Bronchial epithelial cell (primary cell): ENCODE measurements around the gene KRTAP4-4. TPM values are rescaled to one million over a fixed set of nuclear protein-coding genes. Genes with fewer than 3 reads are reported as not detected.
"Not testable (repeated sequence)": the region's sequence is repeated elsewhere in the genome, so short reads cannot be mapped to it uniquely, and the experiment has no call there.

Experiments
- DNase-seq: peaks from one replicate; pipeline ENCODE4 v3.0.0-alpha.2; 2010; ENCODE audit warnings: low read depth
- FAIRE-seq: peaks from 2 replicates; lab custom pipeline; 2011; peaks lifted over from hg19 to GRCh38; lab: Jason Lieb, UNC
- H3K27me3 ChIP-seq: 2 replicates; pipeline ENCODE4 v1.5.1; 2011; ENCODE audit warnings: low read length; ENCODE audit not compliant: control insufficient read depth, insufficient read depth
- H3K36me3 ChIP-seq: 2 replicates; pipeline ENCODE4 v1.5.1; 2011; ENCODE audit warnings: low read length; ENCODE audit not compliant: control insufficient read depth, insufficient read depth
- H3K4me3 ChIP-seq: 2 replicates; pipeline ENCODE4 v1.5.1; 2011; ENCODE audit warnings: mild to moderate bottlenecking, low read depth, low read length, control low read depth
- total RNA-seq: library from RNA; depleted of rRNA; stranded (reverse); fragments of >200 nt; gene quantifications from 2 replicates; pipeline ENCODE4 v1.2.1, GENCODE V29; 2014
- TF ChIP-seq, protein P1 (sequence below): IDR thresholded peaks from 2 replicates; pipeline ENCODE4 v1.5.1; 2011; ENCODE audit warnings: mild to moderate bottlenecking, moderate library complexity, low read length, control low read depth, inconsistent platforms; ENCODE audit not compliant: insufficient read depth, severe bottlenecking

KRTAP4-4 gene
- total RNA-seq, 1 donor from 2014 or later = not detected

DNA sequence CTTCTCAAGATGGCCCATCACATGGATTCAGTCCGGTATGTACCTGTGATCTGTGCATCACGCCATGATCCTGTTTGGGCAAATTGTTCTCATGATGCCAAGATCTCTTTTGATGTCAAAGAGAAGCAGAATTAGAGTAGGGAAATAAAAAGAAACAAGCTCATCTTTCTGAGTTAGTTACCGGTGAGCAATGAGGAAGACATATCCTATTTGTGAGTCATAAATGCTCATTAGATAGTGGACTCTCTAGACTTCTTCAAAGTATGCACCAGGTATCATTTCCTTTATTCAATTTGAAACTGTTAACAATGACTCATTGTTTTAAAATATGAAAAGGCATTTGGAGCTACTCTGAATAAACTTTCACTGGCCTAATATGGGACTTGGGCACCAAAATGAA, 28.6 kb downstream of the KRTAP4-4 start:
- TF ChIP-seq, protein P1, sequence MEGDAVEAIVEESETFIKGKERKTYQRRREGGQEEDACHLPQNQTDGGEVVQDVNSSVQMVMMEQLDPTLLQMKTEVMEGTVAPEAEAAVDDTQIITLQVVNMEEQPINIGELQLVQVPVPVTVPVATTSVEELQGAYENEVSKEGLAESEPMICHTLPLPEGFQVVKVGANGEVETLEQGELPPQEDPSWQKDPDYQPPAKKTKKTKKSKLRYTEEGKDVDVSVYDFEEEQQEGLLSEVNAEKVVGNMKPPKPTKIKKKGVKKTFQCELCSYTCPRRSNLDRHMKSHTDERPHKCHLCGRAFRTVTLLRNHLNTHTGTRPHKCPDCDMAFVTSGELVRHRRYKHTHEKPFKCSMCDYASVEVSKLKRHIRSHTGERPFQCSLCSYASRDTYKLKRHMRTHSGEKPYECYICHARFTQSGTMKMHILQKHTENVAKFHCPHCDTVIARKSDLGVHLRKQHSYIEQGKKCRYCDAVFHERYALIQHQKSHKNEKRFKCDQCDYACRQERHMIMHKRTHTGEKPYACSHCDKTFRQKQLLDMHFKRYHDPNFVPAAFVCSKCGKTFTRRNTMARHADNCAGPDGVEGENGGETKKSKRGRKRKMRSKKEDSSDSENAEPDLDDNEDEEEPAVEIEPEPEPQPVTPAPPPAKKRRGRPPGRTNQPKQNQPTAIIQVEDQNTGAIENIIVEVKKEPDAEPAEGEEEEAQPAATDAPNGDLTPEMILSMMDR = no peak
- no peaks in the 10 kb centered on the region for H3K36me3 ChIP-seq
- H3K4me3 ChIP-seq = no peak overlapping the region
- DNase-seq (peak; percentile 93), FAIRE-seq (no peak)
- no peaks in the 10 kb centered on the region for H3K27me3 ChIP-seq

DNA sequence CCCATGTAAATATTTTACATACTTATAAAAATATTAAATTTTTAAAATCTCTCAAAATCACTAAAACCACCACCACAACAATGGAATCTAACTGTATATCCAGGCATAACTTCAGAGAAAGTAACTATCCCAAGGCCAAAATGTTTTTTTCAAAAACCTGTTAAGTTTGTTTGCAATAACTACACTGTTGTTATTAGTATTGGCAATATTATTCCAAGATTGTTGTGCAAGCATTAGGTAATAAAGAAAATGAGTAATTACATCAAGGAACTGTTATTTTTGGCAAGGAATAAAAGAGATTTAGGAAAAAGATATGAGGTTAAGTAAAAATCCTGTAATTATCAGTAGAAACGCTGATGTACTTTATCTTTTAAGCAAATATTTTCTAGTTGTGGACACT, 33.2 kb downstream of the KRTAP4-4 start:
- Histone ChIP-seq H3K4me3 (no peak overlapping the region), H3K27me3 (no peaks in the 10 kb centered on the region), H3K36me3 (no peaks in the 10 kb centered on the region)
- TF ChIP-seq, protein P1 = no peak
- DNase-seq (peak; percentile 56), FAIRE-seq (no peak)

DNA sequence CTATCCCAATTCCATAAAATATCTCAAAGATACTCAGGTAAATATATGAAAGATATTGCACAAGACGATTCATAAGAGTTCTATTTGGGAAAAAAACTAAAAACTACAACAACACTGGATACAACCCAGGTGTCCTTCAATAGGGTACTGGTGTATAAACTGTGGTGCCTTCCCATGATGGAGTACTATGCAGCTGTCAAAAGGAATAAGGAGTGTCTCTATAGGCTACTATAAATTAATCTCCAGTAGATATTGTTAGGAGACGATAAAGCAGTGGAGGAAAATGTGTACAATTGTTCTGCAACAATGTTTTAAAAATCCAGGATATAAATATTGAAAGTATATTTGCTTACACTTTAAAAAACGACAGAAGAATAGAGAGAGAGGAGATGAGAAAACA, 34.1 kb downstream of the KRTAP4-4 start:
- DNase-seq = no peak
- no peak for FAIRE-seq
- no peaks in the 10 kb centered on the region for H3K27me3 ChIP-seq
- H3K36me3 ChIP-seq = no peaks in the 10 kb centered on the region
- H3K4me3 ChIP-seq = no peak overlapping the region
- TF ChIP-seq, protein P1 = no peak

DNA sequence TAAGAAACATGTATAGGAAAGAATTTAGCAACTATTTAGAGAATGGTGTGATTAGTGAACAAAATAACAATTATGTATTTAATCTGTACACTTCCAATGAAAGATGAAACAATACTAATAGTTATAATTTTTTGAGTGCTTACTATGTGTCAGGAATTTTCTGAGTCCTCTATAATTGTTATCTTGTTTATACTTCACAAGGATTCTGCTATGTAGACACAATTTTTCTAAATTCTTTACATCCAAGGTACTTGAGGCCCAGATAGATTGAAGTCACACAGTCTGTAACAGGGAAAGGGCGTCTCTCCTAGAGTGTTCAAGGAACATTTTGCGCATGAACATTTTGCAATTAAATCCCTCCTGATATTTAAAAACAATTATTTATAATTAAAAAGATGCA, 35.5 kb downstream of the KRTAP4-4 start:
- H3K27me3 ChIP-seq = no peaks in the 10 kb centered on the region
- H3K4me3 ChIP-seq = no peak overlapping the region
- TF ChIP-seq, protein P1 = no peak
- FAIRE-seq (no peak), DNase-seq (no peak)
- H3K36me3 ChIP-seq = no peaks in the 10 kb centered on the region

DNA sequence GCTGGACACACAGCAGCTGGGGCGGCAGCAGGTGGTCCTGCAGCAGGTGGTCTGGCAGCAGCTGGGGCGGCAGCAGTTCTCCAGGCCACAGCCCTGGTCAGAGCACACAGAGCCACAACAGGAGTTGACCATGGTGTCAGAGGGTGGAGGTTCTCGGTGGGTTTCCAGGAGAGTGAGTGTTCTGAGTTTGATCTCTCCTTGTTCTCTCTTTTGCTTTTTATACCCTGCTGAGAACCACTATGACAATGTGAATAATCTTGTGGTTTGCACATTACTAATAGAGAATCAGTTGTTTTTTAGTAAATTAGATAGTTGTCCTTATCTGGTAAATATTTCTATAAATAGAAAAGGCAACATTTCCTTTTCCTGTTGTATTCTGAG, 36.6 kb downstream of the KRTAP4-4 start, which contains the start of gene KRTAP4-12:
TSS of gene KRTAP4-12 (minus strand) at position 192 of the 381 bp plus-strand sequence. CDS start at position 132, 60 bp downstream.
- H3K27me3 ChIP-seq, H3K36me3 ChIP-seq, FAIRE-seq, H3K4me3 ChIP-seq, DNase-seq: not testable (repeated sequence)

DNA sequence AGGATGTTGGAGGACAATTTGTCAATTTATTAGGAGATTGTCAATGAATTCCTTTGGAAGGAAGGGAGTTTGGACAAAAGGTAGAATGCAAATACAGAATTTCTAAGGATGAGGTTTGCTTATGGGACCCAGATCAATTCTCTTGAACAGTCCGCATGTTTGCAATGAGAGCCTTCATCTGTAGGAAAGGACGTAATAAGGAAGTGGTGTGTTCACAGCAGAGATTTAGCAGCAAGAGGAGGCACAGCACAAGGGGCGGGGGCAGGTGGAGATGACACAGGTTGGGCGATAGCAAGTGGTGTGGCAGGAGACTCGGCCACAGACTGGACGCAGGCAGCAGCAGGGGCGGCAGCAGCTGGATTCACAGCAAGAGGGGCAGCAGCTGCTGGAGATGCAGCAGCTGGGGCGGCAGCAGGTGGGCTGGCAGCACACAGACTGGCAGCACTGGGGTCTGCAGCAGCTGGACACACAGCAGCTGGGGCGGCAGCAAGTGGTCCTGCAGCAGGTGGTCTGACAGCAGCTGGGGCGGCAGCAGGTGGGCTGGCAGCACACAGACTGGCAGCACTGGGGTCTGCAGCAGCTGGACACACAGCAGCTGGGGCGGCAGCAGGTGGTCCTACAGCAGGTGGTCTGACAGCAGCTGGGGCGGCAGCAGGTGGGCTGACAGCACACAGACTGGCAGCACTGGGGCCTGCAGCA, 37.1 kb downstream of the KRTAP4-4 start:
- not testable (repeated sequence) for H3K27me3 ChIP-seq, FAIRE-seq, H3K4me3 ChIP-seq, H3K36me3 ChIP-seq, DNase-seq

DNA sequence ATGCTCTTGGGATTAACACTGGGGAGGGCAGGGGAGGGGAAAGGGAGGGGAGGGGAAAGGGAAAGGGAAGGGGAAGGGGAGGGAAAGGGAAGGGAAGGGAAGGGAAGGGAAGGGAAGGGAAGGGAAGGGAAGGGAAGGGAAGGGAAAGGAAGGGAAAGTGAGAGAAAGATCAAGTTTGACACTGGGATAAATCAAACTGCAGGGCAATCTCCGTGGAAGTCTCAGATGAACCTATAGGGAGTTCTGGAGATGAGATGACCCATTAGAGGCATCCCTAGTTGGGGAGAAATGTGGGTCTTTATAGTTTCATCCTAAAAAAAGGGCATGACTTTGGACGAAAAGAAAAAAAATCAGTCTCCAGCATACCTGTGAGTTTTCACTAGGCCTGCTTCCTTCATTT, 38.8 kb downstream of the KRTAP4-4 start:
- no peaks in the 10 kb centered on the region for H3K27me3 ChIP-seq
- H3K4me3 ChIP-seq = no peak overlapping the region
- no peak for FAIRE-seq
- DNase-seq = no peak
- TF ChIP-seq, protein P1 = no peak
- H3K36me3 ChIP-seq = no peaks in the 10 kb centered on the region

DNA sequence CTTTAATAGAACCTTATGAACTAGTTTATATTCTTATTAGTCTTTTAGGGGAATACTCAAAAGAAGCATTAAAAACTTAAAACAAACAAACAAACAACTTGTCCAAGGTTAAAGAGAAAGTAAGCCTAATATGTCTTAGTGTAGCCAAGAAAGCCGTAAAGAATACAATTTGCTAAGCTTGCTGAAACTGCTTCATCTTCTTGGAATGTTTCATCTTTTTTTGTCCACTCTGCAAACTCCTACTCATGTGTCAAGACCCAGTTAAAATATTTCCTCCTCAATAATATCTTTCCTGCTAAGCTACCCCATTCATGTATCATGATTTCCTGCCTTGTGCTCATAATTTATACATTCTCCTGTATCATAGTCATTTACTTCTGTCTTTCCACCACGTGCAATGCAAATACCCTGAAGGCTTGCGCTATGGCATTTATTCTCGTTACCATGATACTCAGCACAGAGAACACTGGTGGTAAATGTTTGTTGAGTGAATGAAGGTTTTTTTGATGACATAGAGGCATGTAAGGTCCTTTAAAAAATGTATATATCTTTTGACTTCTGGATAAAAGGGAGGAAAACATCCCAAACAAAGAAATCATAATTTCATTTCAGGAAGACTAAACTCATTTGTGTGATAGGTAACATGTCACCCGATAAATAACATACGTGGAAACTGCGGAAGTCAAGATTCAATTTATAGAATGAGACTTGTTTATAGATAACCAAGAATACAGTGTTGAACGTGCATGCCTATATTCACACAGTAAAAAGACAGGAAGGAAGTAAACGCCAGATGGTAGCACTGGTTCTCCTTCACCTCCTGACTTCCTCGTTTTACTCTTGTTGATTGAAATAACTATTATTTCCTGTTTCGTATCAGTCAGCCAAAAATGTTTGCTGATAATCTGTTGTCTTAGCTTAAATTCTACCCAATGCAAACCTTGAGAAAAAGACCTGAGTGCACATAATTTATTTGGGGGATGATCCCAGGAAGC, 40.6 kb downstream of the KRTAP4-4 start:
- DNase-seq (peak; percentile 49), FAIRE-seq (peak; percentile 40)
- not testable (repeated sequence) for H3K27me3 ChIP-seq, H3K4me3 ChIP-seq, H3K36me3 ChIP-seq
